Measurements from ENCODE around the gene ZNF398. TPM values are rescaled to one million over a fixed set of nuclear protein-coding genes. Genes with fewer than 3 reads are reported as not detected.
A peak's percentile ranks its signal among the peaks of the same experiment; 100 is the strongest.

ZNF398 gene
- total RNA-seq, 1 donor from 2014 or later = 14.5 TPM

- H3K4me1 ChIP-seq = peaks cover 7% of the 10 kb centered on the region
- H3K27ac ChIP-seq = no peak overlapping the region
- H3K27me3 ChIP-seq = no peaks in the 10 kb centered on the region
- H3K9me3 ChIP-seq = no peaks in the 10 kb centered on the region
- ATAC-seq (no peak), DNase-seq (no peak)
- TF ChIP-seq, protein P1, sequence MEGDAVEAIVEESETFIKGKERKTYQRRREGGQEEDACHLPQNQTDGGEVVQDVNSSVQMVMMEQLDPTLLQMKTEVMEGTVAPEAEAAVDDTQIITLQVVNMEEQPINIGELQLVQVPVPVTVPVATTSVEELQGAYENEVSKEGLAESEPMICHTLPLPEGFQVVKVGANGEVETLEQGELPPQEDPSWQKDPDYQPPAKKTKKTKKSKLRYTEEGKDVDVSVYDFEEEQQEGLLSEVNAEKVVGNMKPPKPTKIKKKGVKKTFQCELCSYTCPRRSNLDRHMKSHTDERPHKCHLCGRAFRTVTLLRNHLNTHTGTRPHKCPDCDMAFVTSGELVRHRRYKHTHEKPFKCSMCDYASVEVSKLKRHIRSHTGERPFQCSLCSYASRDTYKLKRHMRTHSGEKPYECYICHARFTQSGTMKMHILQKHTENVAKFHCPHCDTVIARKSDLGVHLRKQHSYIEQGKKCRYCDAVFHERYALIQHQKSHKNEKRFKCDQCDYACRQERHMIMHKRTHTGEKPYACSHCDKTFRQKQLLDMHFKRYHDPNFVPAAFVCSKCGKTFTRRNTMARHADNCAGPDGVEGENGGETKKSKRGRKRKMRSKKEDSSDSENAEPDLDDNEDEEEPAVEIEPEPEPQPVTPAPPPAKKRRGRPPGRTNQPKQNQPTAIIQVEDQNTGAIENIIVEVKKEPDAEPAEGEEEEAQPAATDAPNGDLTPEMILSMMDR (IDR thresholded peaks at IDR 0.05) = no peak
- peaks cover 32% of the 10 kb centered on the region for H3K36me3 ChIP-seq
- H3K4me3 ChIP-seq = no peak overlapping the region
- intact Hi-C loops (cut with DNase I) = no loop called here
Measured at GRCh38 chr7:149154056-149154455, 6.8 kb downstream of the ZNF398 start.

- TF ChIP-seq, protein P1 (IDR thresholded peaks at IDR 0.05) = no peak
- H3K27ac ChIP-seq = no peak overlapping the region
- H3K4me3 ChIP-seq = no peak overlapping the region
- peaks cover 32% of the 10 kb centered on the region for H3K36me3 ChIP-seq
- peaks cover 4% of the 10 kb centered on the region for H3K4me1 ChIP-seq
- no peaks in the 10 kb centered on the region for H3K9me3 ChIP-seq
- no peaks in the 10 kb centered on the region for H3K27me3 ChIP-seq
- ATAC-seq (no peak), DNase-seq (no peak)
- intact Hi-C loops (cut with DNase I) = no loop called here
Measured at GRCh38 chr7:149156898-149157297, 9.6 kb downstream of the ZNF398 start.

- Histone ChIP-seq H3K4me1 (peaks cover 4% of the 10 kb centered on the region), H3K27ac (peak overlapping the region; percentile 18), H3K27me3 (no peaks in the 10 kb centered on the region), H3K4me3 (peak overlapping the region; percentile 2), H3K9me3 (no peaks in the 10 kb centered on the region), H3K36me3 (peaks cover 44% of the 10 kb centered on the region)
- intact Hi-C loops (cut with DNase I) = no loop called here
- DNase-seq (no peak), ATAC-seq (peak; percentile 67)
- TF ChIP-seq, protein P1 (IDR thresholded peaks at IDR 0.05) = no peak
Measured at GRCh38 chr7:149161241-149161848, 14.1 kb downstream of the ZNF398 start.

- TF ChIP-seq, protein P1 (IDR thresholded peaks at IDR 0.05) = no peak
- no peak for DNase-seq
- H3K27ac ChIP-seq = no peak overlapping the region
- ATAC-seq = no peak
- H3K27me3 ChIP-seq = no peaks in the 10 kb centered on the region
- intact Hi-C loops (cut with DNase I) = no loop called here
- peaks cover 82% of the 10 kb centered on the region for H3K36me3 ChIP-seq
- peaks cover under 1% of the 10 kb centered on the region for H3K4me1 ChIP-seq
- H3K4me3 ChIP-seq = no peak overlapping the region
- H3K9me3 ChIP-seq = no peaks in the 10 kb centered on the region
Measured at GRCh38 chr7:149166142-149166541, 18.9 kb downstream of the ZNF398 start.

- DNase-seq (no peak), ATAC-seq (no peak)
- Histone ChIP-seq H3K27ac (no peak overlapping the region), H3K4me1 (no peaks in the 10 kb centered on the region), H3K27me3 (no peaks in the 10 kb centered on the region), H3K9me3 (no peaks in the 10 kb centered on the region), H3K36me3 (peaks cover 86% of the 10 kb centered on the region), H3K4me3 (no peak overlapping the region)
- intact Hi-C loops (cut with DNase I) = no loop called here
- TF ChIP-seq, protein P1 (IDR thresholded peaks at IDR 0.05) = no peak
Measured at GRCh38 chr7:149166630-149167352, 19.5 kb downstream of the ZNF398 start.
